Stimulated activated CD4-positive, alpha-beta T cell treated with anti-CD3 and anti-CD28 coated beads, TNF-alpha, amount 100 ng/mL, for 1 hour (primary cell): Measurements from ENCODE around the gene LCA5.
"Not testable (repeated sequence)": the region's sequence is repeated elsewhere in the genome, so short reads cannot be mapped to it uniquely, and the experiment has no call there.

Source experiments
- DNase-seq, 3 donors: peaks; one replicate each; pipeline ENCODE4 v3.0.0-alpha.2; 2020; ENCODE audit warnings: low read depth in 3 of 3, low spot score in 1 of 3

LCA5 gene

DNA sequence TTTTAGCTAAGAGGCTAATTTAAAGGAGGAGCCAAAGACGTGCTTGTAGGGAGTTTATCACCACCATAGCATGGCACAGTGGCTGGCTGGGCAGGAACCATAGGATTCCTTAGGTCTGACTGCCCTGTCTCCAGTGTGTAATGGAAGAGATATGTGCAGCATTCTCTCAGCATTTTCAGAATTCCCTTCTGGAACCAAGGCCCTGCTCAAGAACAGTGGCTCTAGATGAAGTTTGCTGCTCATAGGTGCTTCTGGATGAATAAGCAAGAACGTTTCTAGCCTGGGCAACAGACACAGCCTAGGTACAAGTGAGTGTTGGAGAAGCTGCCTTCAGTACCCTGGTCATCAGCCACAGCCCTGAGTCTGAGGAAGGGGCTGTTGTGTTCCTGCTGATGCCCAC lies 69.1 kb downstream of the LCA5 start:
- DNase-seq = no peak

- no peak for DNase-seq
These were observed 69.5 kb downstream of the LCA5 start for GRCh38 chr6:79467716-79468115.

DNA sequence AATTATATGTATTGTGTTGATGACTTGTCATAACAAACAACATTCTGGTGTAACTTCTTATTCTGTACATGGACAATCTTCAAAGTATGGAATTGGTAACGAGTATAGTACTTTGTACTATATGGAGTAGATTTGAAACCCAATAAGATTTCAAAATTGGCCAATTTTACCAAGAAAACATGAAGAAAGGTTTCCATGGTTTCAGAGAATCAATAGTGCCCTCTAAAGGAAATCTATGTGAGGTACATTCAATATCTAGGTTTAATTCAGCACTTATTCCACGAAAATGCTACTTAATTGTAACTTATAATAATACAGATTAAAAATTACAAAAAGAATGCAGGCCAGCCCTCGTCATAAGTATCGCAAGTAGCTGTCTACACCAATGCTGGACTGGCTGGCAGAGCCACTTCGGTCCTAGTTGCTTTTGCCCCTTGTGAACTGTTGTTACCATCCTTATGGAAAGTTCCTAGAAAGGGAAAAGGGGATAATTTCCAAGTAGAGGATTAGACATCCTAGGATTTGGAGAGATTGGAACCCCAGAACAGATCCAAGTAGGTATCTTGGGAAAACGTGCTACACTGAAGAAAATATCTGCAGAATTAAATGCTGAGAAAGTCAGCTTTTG lies 70.9 kb downstream of the LCA5 start:
- DNase-seq = no peak

GRCh38 chr6:79465381-79465780 lies 71.8 kb downstream of the LCA5 start:
- DNase-seq = no peak

DNA sequence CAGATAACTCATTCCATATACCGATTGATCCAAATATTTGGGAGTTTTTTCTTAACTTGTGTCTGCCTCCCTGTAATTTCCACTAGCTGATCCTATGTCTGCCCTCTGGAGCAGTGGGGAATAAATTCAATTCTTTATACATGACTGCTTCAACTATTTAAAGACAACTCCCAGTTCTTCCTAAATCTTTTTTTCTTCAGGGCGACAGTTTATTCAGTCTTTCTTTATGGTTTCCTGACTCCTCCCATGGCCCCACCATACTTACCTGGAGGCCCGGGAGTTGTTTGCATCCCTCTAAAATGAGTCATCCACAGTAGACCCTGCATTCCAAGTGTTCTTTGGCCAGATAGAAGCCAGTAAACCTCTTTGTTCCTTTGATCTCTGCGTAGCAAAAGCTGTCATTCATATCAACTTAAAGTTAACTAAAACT lies 73.6 kb downstream of the LCA5 start:
- DNase-seq = no peak

GRCh38 chr6:79461205-79461604 lies 76.0 kb downstream of the LCA5 start:
- DNase-seq = no peak

DNA sequence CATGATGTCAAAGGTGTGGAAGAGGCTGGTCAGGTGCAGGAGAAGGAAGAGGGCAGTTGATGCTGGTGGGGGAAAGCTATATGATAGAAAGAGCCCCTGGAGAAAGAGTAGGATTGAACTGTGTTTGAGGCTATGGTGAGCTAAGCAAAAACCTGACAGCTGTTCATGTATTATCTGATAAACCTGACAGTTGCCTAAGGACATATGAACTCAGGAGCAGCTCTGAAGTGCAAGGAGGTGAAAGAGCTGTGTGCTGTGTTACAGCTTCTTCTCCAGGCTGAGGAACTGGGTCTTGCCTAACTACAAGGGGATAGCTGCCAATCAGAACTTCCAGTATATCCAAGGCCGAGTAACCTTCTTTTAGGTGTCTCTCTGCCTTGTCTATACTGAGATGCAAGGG lies 81.8 kb downstream of the LCA5 start:
- DNase-seq = no peak

DNA sequence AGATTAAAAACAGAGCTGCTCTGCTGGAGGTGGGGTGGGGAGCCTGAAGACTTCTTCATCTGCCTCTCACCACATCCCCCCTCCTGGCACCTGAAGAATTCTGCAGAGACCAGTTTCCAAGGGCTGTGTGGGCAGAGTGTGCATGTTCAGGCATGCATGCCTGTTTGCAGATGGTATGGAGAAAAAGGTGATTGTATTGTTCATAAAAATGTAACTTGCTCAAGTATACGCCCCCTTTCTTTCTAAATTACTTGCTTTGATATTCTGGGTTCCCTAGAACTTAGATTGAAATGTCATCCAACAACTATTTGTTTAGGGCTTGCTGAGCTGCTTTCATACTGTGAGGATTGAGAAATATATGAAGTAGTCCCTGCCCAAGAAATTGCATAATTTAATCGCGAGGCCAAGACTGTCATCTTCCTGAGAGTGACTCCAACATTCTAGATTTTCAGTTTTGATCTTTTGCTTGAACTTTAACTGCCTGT lies 83.6 kb downstream of the LCA5 start:
- DNase-seq = no peak

- DNase-seq = no peak
These were observed 86.2 kb downstream of the LCA5 start for GRCh38 chr6:79450984-79451383.

GRCh38 chr6:79446006-79446405 lies 91.2 kb downstream of the LCA5 start:
- DNase-seq = no peak

DNA sequence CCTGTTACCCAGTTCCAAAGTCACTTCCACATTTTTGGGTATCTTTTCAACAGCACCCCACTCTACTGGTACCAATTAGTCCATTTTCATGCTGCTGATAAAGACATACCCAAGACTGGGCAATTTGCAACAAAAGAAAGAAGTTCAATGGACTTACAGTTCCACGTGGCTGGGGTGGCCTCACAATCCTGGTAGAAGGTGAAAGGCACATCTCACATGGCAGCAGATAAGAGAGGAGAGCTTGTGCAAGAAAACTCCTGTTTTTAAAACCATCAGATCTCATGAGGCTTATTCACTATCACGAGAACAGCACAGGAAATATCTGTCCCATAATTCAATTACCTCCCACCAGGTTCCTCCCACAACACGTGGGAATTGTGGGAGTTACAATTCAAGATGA lies 93.4 kb downstream of the LCA5 start:
- not testable (repeated sequence) for DNase-seq

GRCh38 chr6:79441192-79441591 lies 96.0 kb downstream of the LCA5 start:
- no peak for DNase-seq

- DNase-seq = no peak
These were observed 96.6 kb downstream of the LCA5 start for GRCh38 chr6:79440598-79440997.

DNA sequence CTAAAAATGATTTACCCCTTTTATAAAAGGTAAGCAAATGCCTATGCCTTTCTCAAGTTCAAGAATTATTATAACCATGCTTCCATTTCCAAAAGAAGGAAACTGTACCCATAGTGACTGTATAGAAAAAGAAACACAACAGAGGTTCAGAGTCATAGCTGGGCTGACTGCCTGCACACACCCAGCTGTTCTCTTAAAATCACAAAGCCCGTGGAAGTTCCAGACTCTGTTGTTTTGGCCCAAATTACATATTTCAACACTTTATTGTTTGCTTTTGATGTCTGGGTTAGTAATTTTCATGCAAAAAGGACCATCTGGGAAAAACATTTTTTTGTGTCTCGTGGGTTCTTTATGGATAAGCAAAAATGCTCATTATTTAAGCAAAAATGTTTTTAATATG lies 99.2 kb downstream of the LCA5 start:
- no peak for DNase-seq

DNA sequence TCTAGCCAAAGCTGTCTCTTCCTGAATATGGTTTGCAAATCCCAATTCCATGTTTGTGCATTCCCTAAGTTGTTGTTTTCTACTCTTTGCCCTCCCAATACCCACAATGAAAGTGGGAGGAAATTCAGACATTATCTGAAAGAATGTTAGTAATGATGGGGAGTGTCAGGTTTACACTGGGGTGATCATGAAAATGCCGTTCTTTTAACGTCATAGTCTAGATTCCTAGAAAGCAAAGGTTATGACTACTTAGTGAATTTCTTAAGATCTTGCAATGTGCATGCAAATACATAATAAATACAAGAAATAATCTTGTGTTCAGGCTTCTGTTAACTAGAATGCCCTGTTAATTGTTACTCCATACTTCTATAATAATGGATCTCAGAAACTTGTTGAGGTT lies 101.0 kb downstream of the LCA5 start:
- DNase-seq = no peak

GRCh38 chr6:79435746-79436145 lies 101.5 kb downstream of the LCA5 start:
- no peak for DNase-seq
